HG03135 (cell line): Measurements from ENCODE around the gene PIWIL4.
"Not testable (repeated sequence)": the region's sequence is repeated elsewhere in the genome, so short reads cannot be mapped to it uniquely, and the experiment has no call there.

Experiments used
- ATAC-seq: cut with Tn5 transposase; IDR thresholded peaks from one replicate; pipeline ENCODE4 v1.9.1; 2021; ENCODE audit warnings: mild to moderate bottlenecking, moderate library complexity; ENCODE audit not compliant: unreplicated experiment

Gene PIWIL4

GRCh38 chr11:94546886-94547285, 20.3 kb upstream of the PIWIL4 start:
- no peak for ATAC-seq

GRCh38 chr11:94549146-94549545, 18.0 kb upstream of the PIWIL4 start:
- no peak for ATAC-seq

DNA sequence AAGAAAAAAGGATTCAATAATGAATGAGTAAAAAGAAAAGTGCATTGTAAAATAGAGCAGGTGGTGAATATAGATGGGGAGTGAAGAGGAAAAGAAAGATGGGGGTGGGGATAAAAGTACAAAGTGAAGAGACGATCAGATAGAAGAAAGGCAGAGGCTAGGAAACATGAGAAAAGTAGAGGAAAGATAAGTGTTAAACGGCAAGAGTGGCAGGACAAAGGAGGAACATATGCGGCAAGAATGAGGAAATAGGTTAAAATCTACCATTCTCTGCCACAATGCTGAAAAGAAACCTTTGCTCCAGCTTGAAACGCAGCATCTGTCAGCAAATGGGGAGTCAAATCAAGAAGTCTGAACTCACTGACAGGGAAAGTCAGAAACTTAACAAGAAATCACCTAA, 16.7 kb upstream of the PIWIL4 start:
- ATAC-seq, result no peak

GRCh38 chr11:94553938-94554337, 13.2 kb upstream of the PIWIL4 start:
- ATAC-seq, result no peak

- ATAC-seq, result not testable (repeated sequence)
Observed at GRCh38 chr11:94555752-94556329, 11.3 kb upstream of the PIWIL4 start.

- ATAC-seq, result no peak
Observed at GRCh38 chr11:94557421-94557820, 9.7 kb upstream of the PIWIL4 start.

DNA sequence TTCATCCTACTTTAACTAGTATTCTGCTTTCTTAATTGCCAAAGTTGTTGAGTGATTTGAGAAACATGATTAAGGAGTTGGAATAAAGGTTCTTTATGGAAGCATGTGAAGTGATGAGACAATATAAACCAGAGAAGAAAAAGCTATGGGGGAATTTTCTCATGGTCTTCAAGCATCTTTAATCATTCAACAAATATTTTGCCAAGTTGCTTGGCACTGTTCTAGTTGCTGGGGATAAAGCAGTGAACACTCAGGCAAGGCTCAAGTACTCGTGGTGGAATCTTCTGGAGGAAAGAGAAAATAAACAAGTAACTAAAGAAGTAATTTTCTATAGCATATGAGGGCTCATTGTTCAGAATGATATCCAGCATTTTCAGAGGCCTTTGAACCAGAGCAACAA, 9.2 kb upstream of the PIWIL4 start:
- ATAC-seq, result no peak

DNA sequence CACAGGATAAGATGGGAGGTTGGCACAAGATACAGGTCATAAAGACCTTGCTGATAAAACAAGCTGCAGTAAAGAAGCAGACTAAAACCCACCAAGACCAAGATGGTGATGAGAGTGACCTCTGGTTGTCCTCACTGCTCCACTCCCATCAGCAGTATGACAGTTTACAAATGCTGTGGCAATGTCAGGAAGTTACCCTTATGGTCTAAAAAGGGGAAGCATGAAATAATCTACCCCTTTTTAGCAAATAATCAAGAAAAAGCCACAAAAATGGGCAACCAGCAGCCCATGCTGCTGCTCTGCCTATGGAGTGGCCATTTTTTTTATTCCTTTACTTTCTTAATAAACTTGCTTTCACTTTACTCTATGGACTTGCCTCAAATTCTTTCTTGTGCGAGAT, 8.7 kb upstream of the PIWIL4 start:
- no peak for ATAC-seq

- ATAC-seq, result no peak
Observed at GRCh38 chr11:94558932-94559331, 8.2 kb upstream of the PIWIL4 start.

DNA sequence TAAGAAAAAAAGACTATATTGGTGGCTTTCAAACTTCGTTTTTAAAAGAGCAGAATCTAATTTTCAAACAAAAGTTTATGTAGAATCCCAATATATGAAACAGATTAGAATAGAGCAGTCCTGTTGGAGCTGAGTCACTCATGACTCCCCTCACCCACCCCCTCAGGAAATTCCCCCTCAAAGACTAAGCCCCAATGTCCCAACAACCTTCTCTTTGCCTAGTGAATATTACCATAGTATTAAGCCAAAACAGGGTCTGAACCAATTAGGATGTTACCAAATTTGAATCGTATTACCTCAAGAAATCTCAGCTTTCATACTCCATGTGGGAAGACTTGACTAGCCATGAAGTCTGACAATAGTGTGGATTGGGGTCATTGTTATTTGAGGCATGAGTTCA, 7.8 kb upstream of the PIWIL4 start:
- no peak for ATAC-seq

DNA sequence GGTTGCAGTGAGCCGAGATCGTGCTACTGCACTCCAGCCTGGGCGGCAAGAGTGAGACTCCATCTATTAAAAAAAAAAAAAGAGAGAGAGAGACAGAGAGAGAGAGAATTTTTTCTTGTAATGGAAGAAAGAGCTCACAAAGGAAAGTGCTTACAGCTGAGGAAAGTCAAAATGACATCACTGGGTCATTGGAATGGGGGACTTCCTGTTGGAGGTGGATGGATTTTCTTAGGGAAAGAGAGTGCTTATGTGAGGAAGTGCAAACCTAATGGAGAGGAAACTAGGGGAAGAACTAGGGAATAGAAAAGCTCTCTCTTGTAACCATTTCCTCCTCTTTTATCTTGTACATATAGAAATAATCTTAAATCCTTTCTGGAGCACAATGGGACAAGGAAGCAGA, 6.3 kb upstream of the PIWIL4 start:
- ATAC-seq, result no peak

- ATAC-seq, result no peak
Observed at GRCh38 chr11:94563176-94563847, 3.9 kb upstream of the PIWIL4 start.

GRCh38 chr11:94563848-94564467, 3.2 kb upstream of the PIWIL4 start:
- ATAC-seq, result no peak

GRCh38 chr11:94568200-94568599, 1.0 kb downstream of the PIWIL4 start:
- ATAC-seq, result no peak

GRCh38 chr11:94568717-94569116, 1.5 kb downstream of the PIWIL4 start:
- no peak for ATAC-seq

GRCh38 chr11:94572975-94573374, 5.8 kb downstream of the PIWIL4 start:
- ATAC-seq, result not testable (repeated sequence)

GRCh38 chr11:94574193-94574961, 7.2 kb downstream of the PIWIL4 start:
- no peak for ATAC-seq

- ATAC-seq, result no peak
Observed at GRCh38 chr11:94576306-94576705, 9.1 kb downstream of the PIWIL4 start.

DNA sequence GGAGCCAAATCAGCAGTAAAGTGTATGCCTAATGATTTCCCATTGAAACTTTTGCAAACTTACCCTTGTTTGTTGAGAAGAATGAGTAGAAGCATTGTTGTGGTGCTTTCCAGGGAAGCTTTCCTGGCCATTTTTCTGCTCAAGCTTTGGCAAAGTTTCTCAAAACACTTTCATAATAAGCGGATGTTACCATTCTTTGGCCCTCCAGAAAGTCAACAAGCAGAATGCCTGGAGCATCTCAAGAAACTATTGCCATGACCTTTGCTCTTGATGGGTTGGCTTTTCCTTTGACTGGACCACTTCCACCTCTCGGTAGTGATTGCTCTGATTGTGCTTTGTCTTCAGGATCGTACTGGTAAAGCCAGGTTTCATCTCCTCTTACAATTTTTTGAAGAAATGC, 10.7 kb downstream of the PIWIL4 start:
- no peak for ATAC-seq

GRCh38 chr11:94581926-94582325, 14.8 kb downstream of the PIWIL4 start:
- ATAC-seq, result no peak

GRCh38 chr11:94583213-94583865, 16.2 kb downstream of the PIWIL4 start:
- ATAC-seq, result no peak
